Activated CD4-positive, CD25-positive, alpha-beta regulatory T cell (primary cell): ENCODE measurements around the gene DEPDC5.

Experiments used
- DNase-seq, 4 experiments: peaks; one replicate each; lab custom pipeline; 2025; lab: John Stamatoyannopoulos, UW

DEPDC5 gene

DNA sequence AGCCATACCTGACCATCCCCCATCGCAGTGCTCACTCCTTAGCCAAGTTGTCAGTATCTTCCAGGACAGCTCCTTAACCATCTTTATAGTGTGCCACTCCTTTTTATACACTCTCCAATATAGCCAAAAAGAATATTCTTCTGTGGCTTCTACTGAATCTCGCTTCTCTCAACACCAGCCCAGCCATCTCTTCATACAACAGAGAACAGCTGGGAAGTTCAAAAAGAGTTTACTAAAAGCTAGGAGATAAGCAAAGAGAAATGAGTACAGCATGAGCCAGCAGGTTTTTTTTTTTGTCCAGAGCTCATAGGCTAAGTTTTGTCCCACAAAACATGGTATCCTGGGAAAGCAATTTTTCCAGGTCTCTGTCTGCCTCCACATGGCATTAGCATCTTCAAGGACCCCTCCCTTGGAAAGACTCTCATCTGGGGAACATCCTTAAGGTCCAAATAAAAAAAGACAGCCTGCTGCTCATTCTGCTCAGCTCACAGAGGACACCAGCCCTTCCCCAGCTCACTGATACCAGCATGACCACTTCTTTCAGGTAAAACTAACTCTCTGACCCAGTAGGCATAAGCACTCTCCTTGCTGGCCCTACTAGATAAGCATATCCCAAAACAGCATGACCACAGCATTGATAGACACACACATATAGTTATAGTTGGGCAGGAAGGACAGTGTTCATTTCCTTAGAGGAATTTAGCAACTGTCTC, 141.7 kb downstream of the DEPDC5 start:
- no peak for DNase-seq

- no peak for DNase-seq
These were observed 142.7 kb downstream of the DEPDC5 start for GRCh38 chr22:31896472-31896871.

DNA sequence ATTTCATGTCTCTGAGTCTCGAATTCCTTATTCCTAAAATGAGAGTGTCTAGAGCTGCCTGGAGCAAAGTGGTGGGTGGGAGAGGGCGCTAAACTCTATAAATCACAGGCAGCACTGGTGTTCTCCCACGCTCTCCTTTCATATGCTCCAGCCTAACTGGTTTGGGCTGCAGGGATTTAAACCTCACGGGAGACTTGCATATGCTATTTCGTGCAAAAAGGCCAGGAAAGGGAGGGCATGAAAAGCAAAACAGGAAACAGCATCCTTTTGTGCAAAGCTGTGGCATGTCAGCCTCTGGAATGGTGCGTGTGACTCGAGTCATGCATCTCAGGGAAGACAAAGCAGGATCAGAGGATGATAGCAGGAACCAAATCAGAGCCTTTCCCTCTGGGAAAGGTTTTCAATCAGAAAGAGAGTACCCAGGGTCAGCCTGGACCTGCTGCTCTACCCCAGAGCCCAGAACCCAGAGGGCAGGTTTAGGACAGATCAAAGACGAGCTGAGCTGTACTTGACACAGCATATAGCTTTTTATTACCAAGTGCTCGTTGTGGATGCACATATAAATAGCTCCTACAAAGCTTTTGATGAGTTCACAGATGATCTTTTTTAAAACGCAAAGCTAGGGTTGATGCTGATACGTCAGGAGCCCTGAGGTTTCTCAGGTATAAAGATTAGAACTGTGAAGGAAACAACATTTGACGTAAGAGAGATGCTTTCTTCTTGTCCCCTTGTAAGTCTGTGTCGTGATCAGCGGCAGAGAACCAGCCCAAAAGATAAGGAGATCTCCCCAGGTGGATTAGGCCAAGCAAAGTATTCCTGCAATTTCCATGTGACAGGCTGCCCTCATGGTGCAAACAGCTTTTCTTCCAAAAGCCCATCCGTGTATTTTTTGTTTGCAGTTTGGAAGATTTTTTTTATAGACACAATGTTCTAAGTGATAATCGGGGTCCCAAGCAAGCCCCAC, 144.3 kb downstream of the DEPDC5 start:
- DNase-seq = no peak

- no peak for DNase-seq
These were observed 145.1 kb downstream of the DEPDC5 start for GRCh38 chr22:31898926-31899325.

- no peak for DNase-seq
These were observed 145.8 kb downstream of the DEPDC5 start for GRCh38 chr22:31899669-31900068.

DNA sequence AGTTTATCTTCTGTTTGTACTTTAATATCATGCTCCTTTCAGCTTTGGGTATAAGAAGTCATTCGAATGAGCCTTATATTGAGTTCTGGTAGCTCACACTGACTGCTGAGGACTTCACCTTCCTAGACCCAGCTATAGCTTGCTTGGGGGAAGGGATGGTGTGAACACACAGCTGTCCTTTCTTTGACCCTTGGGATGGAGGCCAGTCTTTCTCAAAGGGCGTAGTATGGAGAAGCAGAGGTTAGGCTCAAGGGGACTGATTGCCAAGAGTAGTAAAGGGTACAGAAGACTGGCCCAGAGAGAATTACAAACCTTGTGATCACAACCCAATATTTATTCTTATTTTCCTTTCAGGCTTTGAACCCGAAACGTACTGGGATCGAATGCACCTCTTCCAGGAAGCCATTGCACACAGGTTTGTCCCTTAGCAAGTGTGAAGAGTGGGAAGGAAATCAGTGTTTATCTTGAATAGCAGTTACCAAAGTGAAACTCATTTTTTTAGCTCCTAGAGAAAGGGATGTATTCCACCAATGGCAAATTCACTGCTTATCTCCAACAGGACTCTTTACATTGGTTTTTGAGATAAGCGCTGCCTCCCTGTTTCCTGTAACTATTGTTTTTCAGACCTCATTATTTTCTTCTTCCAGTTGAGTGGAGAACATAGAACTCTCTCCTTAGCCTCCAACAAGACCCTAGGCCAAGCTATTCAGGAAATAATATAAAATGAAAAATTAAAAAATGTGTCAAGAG, 147.7 kb downstream of the DEPDC5 start:
- no peak for DNase-seq

GRCh38 chr22:31904651-31905050, 150.8 kb downstream of the DEPDC5 start:
- DNase-seq = no peak

- no peak for DNase-seq
These were observed 151.5 kb downstream of the DEPDC5 start for GRCh38 chr22:31905356-31905755.

- DNase-seq = no peak
These were observed 152.3 kb downstream of the DEPDC5 start for GRCh38 chr22:31906086-31906485.

DNA sequence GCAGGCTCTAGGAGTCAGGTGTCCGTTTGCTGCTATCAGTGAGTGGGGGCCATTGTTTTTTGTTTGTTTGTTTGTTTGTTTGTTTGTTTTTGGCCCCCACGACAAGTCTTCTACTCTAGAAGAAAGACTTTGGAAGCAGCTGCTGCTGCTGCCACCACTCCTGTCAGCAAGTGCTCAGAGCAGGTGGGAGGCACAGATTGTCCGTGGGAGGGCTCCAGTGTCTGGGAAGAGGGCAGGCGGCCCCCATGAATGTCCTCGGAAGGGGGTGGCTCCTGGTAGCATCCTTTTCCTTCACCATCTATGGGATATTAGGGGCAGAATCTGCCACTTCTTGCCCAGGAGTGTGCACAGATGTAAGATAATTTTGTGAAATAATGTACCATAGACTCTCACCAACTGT, 152.8 kb downstream of the DEPDC5 start:
- no peak for DNase-seq

- DNase-seq = no peak
These were observed 156.2 kb downstream of the DEPDC5 start for GRCh38 chr22:31909977-31910376.

DNA sequence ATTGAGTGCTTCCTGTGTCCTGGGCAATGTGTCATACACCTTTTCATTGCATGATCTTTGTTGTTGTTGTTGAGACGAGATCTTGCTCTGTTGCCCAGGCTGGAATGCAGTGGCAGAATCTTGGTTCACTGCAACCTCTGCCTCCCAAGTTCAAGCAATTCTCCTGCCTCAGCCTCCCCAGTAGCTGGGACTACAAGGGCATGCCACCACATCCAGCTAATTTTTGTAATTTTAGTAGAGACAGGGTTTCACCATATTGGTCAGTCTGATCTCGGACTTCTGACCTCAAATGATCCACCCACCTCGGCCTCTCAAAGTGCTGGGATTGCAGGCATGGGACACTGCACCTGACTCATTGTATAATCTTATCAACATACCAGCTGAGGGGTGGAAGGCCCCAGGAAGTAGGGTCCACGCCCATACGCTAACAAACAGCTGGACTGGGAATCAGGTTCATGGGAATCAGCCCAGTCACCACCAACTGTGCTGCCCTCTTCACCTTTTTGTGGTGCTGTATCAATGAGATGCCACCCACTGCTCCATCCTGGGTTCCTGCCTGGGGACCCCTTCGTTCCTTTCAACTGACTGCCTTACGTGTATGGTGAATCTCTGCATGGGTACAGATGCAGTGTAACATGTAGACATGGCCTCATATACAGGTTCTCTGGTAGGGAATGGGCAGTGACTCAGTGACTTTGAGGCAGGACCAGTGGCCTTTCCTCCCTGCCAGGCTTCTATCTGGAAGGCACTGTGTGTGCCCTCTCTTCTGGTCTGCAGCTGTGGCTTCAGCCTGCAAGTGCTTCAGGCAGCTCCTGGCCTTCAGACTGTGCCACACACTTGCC, 158.0 kb downstream of the DEPDC5 start:
- DNase-seq = no peak

DNA sequence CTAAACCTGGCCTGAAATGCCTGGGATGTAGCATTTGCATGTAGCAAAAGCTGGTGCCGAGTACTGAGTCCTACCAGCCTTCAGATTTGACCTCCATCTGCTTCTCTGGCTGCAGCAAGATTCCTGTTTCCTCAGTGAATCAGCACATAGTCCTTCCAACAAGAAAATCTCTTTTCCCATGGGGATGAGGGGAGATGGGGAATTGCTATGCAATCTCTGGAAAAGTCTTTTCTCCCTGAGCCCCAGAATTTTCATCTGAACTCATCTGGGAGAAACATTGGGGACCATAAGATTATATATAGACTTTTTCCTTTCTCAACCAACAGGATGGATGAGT, 158.6 kb downstream of the DEPDC5 start:
- no peak for DNase-seq

DNA sequence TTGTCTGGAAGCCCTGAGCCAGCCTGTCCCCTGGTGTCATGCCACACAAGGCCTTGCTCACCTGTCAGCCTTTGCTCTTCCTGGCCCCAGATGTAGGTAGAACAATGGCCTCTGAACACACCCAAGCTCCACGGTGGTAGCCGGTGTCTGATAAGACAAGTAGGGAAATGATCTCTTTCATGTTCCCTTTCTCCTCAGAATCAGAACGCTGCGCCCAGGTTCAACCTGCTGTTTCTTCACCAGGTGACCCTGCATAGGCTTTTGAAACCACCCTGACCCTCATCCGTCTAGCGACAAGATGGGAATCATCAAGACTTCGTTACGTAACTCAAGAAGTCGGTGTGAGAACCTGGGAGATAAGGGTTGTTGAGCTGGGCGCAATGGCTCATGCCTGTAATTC, 161.8 kb downstream of the DEPDC5 start:
- no peak for DNase-seq

DNA sequence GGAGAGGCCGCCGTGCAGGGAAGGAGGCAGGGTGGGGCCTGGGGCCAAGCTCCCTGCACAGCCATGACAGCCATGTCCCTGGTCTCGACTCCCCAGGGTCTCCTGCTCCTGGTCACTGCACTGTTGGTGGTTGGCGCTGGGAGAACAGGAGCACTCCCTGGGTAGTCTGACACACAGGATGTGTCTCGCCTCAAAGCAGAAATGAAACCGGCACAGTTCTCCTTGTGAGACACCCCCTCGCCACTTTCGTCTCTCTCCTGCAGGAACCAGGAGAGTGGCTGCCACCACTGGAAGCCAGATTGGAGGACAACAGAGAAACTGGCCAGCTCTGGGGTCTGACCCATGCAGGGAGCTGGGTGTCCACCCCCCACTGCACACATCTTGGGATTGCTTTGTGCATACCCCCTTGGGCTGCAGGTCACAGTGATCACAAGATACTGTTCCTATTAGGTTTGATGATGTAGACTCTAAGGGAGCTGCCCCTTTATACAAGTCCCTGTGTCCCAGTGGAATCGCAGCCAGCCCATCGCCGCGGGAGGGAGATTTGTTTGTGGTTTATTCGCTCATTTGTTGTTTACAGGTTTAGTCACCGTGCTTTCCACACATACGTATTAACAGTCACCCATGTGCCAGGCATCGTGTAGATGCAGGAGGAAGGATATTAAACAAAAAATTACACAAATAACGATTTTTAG, 163.6 kb downstream of the DEPDC5 start:
- DNase-seq = no peak

GRCh38 chr22:31919730-31920129, 165.9 kb downstream of the DEPDC5 start:
- no peak for DNase-seq

GRCh38 chr22:31920306-31920705, 166.5 kb downstream of the DEPDC5 start:
- no peak for DNase-seq

- no peak for DNase-seq
These were observed 167.3 kb downstream of the DEPDC5 start for GRCh38 chr22:31921106-31921505.

DNA sequence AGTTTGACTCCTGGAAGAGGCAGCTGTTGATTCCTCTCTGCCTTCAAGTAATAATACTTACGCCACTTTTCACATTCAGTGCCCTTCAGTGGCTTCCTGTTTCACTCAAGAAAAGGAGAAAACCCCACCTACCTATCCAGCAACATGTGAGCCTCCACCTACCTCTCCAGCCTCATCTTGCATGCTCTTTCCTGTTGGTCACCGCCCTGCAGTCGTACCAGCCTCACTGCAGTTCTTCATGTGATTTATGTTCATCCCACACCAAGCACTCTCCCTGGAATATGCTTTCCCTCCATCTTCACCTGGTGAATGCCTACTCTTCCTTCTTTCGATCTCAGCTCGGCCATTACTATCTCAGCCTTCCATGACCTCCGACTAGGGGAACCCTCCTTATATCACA, 168.7 kb downstream of the DEPDC5 start:
- DNase-seq = no peak

DNA sequence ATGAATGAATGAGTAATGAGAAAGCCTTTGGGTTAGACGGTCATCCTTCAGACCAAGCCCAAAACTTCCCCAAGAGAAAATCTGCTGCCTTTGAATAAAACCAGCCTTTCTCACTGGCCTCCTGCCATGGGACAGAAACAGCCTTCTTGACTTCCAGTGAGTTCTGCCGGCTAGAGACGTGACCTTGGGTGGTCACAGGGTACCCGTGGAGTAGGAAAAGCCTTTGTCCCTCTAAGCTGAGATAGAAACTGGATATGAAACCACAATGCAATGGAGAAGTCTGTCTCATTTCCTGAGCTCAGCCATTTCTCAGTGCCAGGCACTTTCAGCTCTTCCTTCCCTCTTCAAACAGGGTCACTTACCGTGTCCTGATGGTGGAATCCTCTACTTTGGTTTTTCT, 169.3 kb downstream of the DEPDC5 start:
- DNase-seq = no peak

DNA sequence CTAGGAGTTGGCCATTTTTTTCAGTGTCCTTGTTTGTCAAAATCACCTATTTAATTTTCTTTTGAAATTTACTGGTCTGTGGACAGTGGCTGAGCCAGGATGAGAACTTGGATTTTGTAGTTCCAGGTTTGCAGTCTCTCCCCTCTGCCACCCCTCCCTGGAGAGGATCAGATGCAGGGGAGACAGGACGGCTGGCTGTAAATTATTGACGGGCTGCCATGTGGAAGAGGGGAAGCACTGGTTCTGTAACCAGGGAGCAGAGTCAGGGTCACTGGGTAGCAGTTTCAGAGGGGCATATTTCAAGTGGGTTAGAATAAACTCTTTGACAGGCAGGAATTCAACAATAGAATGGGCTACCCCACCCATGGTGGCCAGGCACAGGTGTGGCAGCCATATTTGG, 169.9 kb downstream of the DEPDC5 start:
- DNase-seq = no peak
